ENCODE measurements around the gene CAMSAP2. TPM values are rescaled to one million over a fixed set of nuclear protein-coding genes. Genes with fewer than 3 reads are reported as not detected.
A peak's percentile ranks its signal among the peaks of the same experiment; 100 is the strongest.
"Not testable (repeated sequence)": the region's sequence is repeated elsewhere in the genome, so short reads cannot be mapped to it uniquely, and the experiment has no call there.

The CAMSAP2 gene
- total and polyA plus RNA-seq, 2 donors: 15.2 to 61.5 TPM

- Histone ChIP-seq H3K4me1 (ENCODE audit: insufficient read depth) (peaks cover under 1% of the 10 kb centered on the region), H3K36me3 (ENCODE audit: insufficient read depth) (no peaks in the 10 kb centered on the region), H3K27ac (ENCODE audit: low read depth) (no peak overlapping the region), H3K4me3 (ENCODE audit: low read depth, low read length) (no peak overlapping the region)
- DNase-seq (ENCODE audit: extremely low spot score): no peak
Observed at GRCh38 chr1:200749090-200749489, 10.4 kb downstream of the CAMSAP2 start.

- H3K4me3 ChIP-seq (ENCODE audit: low read depth, low read length); DNase-seq (ENCODE audit: extremely low spot score); H3K4me1 ChIP-seq (ENCODE audit: insufficient read depth); H3K36me3 ChIP-seq (ENCODE audit: insufficient read depth); H3K27ac ChIP-seq (ENCODE audit: low read depth): not testable (repeated sequence)
- WGBS: 89% methylated on average over 10 of the region's 10 CpGs
Observed at GRCh38 chr1:200750749-200751148, 12.1 kb downstream of the CAMSAP2 start.

GRCh38 chr1:200751717-200752116, 13.0 kb downstream of the CAMSAP2 start:
- Histone ChIP-seq H3K4me1 (ENCODE audit: insufficient read depth) (no peaks in the 10 kb centered on the region), H3K4me3 (ENCODE audit: low read depth, low read length) (no peak overlapping the region), H3K27ac (ENCODE audit: low read depth) (no peak overlapping the region), H3K36me3 (ENCODE audit: insufficient read depth) (no peaks in the 10 kb centered on the region)
- DNase-seq (ENCODE audit: extremely low spot score): no peak
- 96% methylated on average over 2 of the region's 2 CpGs for WGBS

GRCh38 chr1:200753650-200754198, 15.0 kb downstream of the CAMSAP2 start:
- Histone ChIP-seq H3K4me1 (ENCODE audit: insufficient read depth) (no peaks in the 10 kb centered on the region), H3K36me3 (ENCODE audit: insufficient read depth) (no peaks in the 10 kb centered on the region), H3K4me3 (ENCODE audit: low read depth, low read length) (no peak overlapping the region), H3K27ac (ENCODE audit: low read depth) (no peak overlapping the region)
- 88% methylated on average over 5 of the region's 5 CpGs for WGBS
- DNase-seq (ENCODE audit: extremely low spot score): no peak

- no peak overlapping the region for H3K4me3 ChIP-seq (ENCODE audit: low read depth, low read length)
- no peaks in the 10 kb centered on the region for H3K4me1 ChIP-seq (ENCODE audit: insufficient read depth)
- no peak overlapping the region for H3K27ac ChIP-seq (ENCODE audit: low read depth)
- 98% methylated on average over 3 of the region's 3 CpGs for WGBS
- no peaks in the 10 kb centered on the region for H3K36me3 ChIP-seq (ENCODE audit: insufficient read depth)
- DNase-seq (ENCODE audit: extremely low spot score): no peak
Observed at GRCh38 chr1:200755456-200755855, 16.8 kb downstream of the CAMSAP2 start.

GRCh38 chr1:200762089-200762488, 23.4 kb downstream of the CAMSAP2 start:
- DNase-seq (ENCODE audit: extremely low spot score): no peak
- Histone ChIP-seq H3K27ac (ENCODE audit: low read depth) (no peak overlapping the region), H3K36me3 (ENCODE audit: insufficient read depth) (peaks cover 5% of the 10 kb centered on the region), H3K4me1 (ENCODE audit: insufficient read depth) (no peaks in the 10 kb centered on the region), H3K4me3 (ENCODE audit: low read depth, low read length) (no peak overlapping the region)

- DNase-seq (ENCODE audit: extremely low spot score): no peak
- Histone ChIP-seq H3K36me3 (ENCODE audit: insufficient read depth) (peaks cover 7% of the 10 kb centered on the region), H3K4me1 (ENCODE audit: insufficient read depth) (no peaks in the 10 kb centered on the region), H3K4me3 (ENCODE audit: low read depth, low read length) (no peak overlapping the region), H3K27ac (ENCODE audit: low read depth) (no peak overlapping the region)
Observed at GRCh38 chr1:200767321-200767720, 28.6 kb downstream of the CAMSAP2 start.

- WGBS: 95% methylated on average over 5 of the region's 5 CpGs
- no peak overlapping the region for H3K4me3 ChIP-seq (ENCODE audit: low read depth, low read length)
- H3K36me3 ChIP-seq (ENCODE audit: insufficient read depth): peaks cover 3% of the 10 kb centered on the region
- H3K27ac ChIP-seq (ENCODE audit: low read depth): no peak overlapping the region
- no peak for DNase-seq (ENCODE audit: extremely low spot score)
- H3K4me1 ChIP-seq (ENCODE audit: insufficient read depth): no peaks in the 10 kb centered on the region
Observed at GRCh38 chr1:200771625-200772555, 33.2 kb downstream of the CAMSAP2 start.

- peaks cover 3% of the 10 kb centered on the region for H3K36me3 ChIP-seq (ENCODE audit: insufficient read depth)
- no peaks in the 10 kb centered on the region for H3K4me1 ChIP-seq (ENCODE audit: insufficient read depth)
- no peak overlapping the region for H3K4me3 ChIP-seq (ENCODE audit: low read depth, low read length)
- WGBS: 55% methylated on average over 2 of the region's 2 CpGs
- H3K27ac ChIP-seq (ENCODE audit: low read depth): no peak overlapping the region
- no peak for DNase-seq (ENCODE audit: extremely low spot score)
Observed at GRCh38 chr1:200774311-200774710, 35.6 kb downstream of the CAMSAP2 start.

GRCh38 chr1:200774735-200775444, 36.2 kb downstream of the CAMSAP2 start:
- WGBS: 78% methylated on average over 2 of the region's 2 CpGs
- DNase-seq (ENCODE audit: extremely low spot score): no peak
- Histone ChIP-seq H3K36me3 (ENCODE audit: insufficient read depth) (no peaks in the 10 kb centered on the region), H3K4me1 (ENCODE audit: insufficient read depth) (no peaks in the 10 kb centered on the region), H3K4me3 (ENCODE audit: low read depth, low read length) (no peak overlapping the region), H3K27ac (ENCODE audit: low read depth) (peak overlapping the region; percentile 50)

- H3K4me3 ChIP-seq (ENCODE audit: low read depth, low read length): no peak overlapping the region
- no peak for DNase-seq (ENCODE audit: extremely low spot score)
- no peaks in the 10 kb centered on the region for H3K4me1 ChIP-seq (ENCODE audit: insufficient read depth)
- H3K27ac ChIP-seq (ENCODE audit: low read depth): no peak overlapping the region
- no peaks in the 10 kb centered on the region for H3K36me3 ChIP-seq (ENCODE audit: insufficient read depth)
Observed at GRCh38 chr1:200775850-200776249, 37.2 kb downstream of the CAMSAP2 start.

- no peak overlapping the region for H3K27ac ChIP-seq (ENCODE audit: low read depth)
- no peaks in the 10 kb centered on the region for H3K4me1 ChIP-seq (ENCODE audit: insufficient read depth)
- no peak for DNase-seq (ENCODE audit: extremely low spot score)
- no peak overlapping the region for H3K4me3 ChIP-seq (ENCODE audit: low read depth, low read length)
- no peaks in the 10 kb centered on the region for H3K36me3 ChIP-seq (ENCODE audit: insufficient read depth)
Observed at GRCh38 chr1:200776949-200777348, 38.3 kb downstream of the CAMSAP2 start.

- Histone ChIP-seq H3K36me3 (ENCODE audit: insufficient read depth) (no peaks in the 10 kb centered on the region), H3K4me3 (ENCODE audit: low read depth, low read length) (no peak overlapping the region), H3K27ac (ENCODE audit: low read depth) (no peak overlapping the region), H3K4me1 (ENCODE audit: insufficient read depth) (no peaks in the 10 kb centered on the region)
- 76% methylated on average over 4 of the region's 4 CpGs for WGBS
- no peak for DNase-seq (ENCODE audit: extremely low spot score)
Observed at GRCh38 chr1:200778766-200779165, 40.1 kb downstream of the CAMSAP2 start.

GRCh38 chr1:200779326-200779725, 40.6 kb downstream of the CAMSAP2 start:
- no peak for DNase-seq (ENCODE audit: extremely low spot score)

More at GRCh38 chr1:200779326-200779725, 40.6 kb downstream of the CAMSAP2 start:
- no peak overlapping the region for H3K4me3 ChIP-seq (ENCODE audit: low read depth, low read length)
- no peaks in the 10 kb centered on the region for H3K4me1 ChIP-seq (ENCODE audit: insufficient read depth)
- WGBS: 91% methylated on average over 2 of the region's 2 CpGs
- H3K27ac ChIP-seq (ENCODE audit: low read depth): no peak overlapping the region
- H3K36me3 ChIP-seq (ENCODE audit: insufficient read depth): no peaks in the 10 kb centered on the region
